ENCODE data around the gene KEL. TPM values are rescaled to one million over a fixed set of nuclear protein-coding genes. Genes with fewer than 3 reads are reported as not detected.

The KEL gene
- total RNA-seq, 3 donors from 2014 or later, result 0.16 to 4.3 (median 2.2) TPM

DNA sequence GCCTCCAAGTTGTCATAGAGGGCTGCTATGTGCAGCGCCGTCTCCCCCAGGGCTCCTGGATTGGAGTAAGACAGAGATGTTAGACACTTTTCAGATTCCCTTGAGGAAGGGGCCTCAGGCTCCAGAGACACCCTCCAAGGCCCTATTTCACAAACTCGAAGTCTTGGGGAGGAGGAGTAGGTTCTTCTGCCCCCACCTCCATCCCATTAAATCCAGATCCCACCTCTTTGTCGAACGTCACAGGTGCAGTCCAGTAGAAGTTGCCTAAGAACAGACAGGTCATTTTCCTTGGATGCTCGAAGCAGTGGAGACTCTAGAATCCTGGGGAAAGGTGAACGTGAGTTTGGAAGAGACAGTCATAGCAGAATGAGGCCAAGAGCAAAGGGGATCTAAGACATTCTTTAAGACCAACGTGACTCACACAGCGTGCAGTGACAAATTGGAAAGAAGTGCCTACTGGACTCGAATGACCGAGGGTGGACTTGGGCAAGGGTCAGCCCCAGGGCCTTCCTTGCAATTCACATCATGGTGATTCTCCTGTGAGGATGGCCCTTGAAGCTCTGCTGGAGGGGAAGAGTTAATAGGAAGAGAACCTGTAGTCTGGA is 31.9 kb downstream of the KEL start:
- Histone ChIP-seq H3K27me3 (no peaks in the 10 kb centered on the region), H3K4me1 (no peaks in the 10 kb centered on the region), H3K27ac (no peak overlapping the region), H3K9me3 (no peaks in the 10 kb centered on the region), H3K4me3 (no peak overlapping the region), H3K36me3 (no peaks in the 10 kb centered on the region)
- intact Hi-C loops (cut with DNase I; ENCODE audit: low total_unique reads), result no loop called here
- DNase-seq (ENCODE audit: low spot score in 2 of 2), result no peak
- TF ChIP-seq, protein P1, sequence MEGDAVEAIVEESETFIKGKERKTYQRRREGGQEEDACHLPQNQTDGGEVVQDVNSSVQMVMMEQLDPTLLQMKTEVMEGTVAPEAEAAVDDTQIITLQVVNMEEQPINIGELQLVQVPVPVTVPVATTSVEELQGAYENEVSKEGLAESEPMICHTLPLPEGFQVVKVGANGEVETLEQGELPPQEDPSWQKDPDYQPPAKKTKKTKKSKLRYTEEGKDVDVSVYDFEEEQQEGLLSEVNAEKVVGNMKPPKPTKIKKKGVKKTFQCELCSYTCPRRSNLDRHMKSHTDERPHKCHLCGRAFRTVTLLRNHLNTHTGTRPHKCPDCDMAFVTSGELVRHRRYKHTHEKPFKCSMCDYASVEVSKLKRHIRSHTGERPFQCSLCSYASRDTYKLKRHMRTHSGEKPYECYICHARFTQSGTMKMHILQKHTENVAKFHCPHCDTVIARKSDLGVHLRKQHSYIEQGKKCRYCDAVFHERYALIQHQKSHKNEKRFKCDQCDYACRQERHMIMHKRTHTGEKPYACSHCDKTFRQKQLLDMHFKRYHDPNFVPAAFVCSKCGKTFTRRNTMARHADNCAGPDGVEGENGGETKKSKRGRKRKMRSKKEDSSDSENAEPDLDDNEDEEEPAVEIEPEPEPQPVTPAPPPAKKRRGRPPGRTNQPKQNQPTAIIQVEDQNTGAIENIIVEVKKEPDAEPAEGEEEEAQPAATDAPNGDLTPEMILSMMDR (IDR thresholded peaks at IDR 0.05), result no peak
- TF ChIP-seq POLR2A (IDR thresholded peaks at IDR 0.05) (no peak), POLR2AphosphoS5 (IDR thresholded peaks at IDR 0.05) (no peak)

DNA sequence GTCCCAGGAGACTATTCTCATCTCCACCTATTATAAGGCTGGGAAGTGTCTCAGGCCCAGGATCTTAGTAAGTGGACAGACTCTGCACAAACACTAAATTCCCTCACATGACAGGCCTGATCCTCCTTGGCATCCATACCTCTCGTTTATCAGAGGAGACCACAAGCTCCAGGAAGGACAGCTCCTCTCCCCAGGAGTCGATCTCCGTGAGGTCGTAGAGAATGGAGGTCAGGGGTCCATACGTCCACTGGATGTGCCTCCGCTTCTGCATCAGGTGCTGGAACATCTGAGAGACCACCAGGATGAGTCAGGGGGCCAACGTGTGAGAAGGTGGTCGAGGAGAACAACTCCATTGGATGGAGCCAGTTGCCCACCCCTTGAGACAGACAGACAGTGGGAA is 34.2 kb downstream of the KEL start:
- Histone ChIP-seq H3K9me3 (no peaks in the 10 kb centered on the region), H3K27ac (no peak overlapping the region), H3K27me3 (no peaks in the 10 kb centered on the region), H3K4me3 (no peak overlapping the region), H3K36me3 (no peaks in the 10 kb centered on the region), H3K4me1 (no peaks in the 10 kb centered on the region)
- DNase-seq (ENCODE audit: low spot score in 2 of 2), result no peak
- intact Hi-C loops (cut with DNase I; ENCODE audit: low total_unique reads), result no loop called here
- no peak for TF ChIP-seq POLR2AphosphoS5 (IDR thresholded peaks at IDR 0.05)
- no peak for TF ChIP-seq POLR2A (IDR thresholded peaks at IDR 0.05)
- TF ChIP-seq, protein P1 (IDR thresholded peaks at IDR 0.05), result no peak

DNA sequence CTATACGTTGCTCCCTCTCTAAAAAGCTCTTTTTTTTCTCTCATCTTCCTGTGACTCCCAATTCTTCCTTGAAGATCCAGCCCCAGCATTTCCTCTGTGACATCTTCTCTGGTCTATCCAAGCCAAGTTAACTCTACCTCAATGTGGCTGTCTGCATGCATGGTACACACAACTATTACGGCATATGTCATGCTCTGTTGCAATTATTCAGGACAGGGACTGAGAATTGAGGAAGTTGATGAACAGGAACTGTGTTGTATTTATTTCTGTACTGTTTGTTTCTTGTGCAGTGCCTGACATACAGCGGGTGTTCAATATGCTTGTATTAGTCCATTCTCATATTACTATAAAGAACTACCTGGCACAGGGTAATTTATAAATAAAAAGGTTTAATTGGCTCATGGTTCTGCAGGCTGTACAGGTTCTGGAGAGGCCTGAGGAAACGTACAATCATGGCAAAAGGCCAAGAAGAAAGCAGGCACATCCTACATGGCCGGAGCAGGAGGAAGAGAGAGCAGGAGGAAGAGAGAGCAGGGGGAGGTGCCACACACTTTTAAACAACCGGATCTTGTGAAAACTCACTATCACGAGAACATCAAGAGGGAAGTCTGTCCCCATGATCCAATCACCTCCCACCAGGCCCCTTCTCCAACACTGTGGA is 34.9 kb downstream of the KEL start:
- Histone ChIP-seq H3K27me3 (no peaks in the 10 kb centered on the region), H3K36me3 (no peaks in the 10 kb centered on the region), H3K27ac (no peak overlapping the region), H3K9me3 (no peaks in the 10 kb centered on the region), H3K4me3 (no peak overlapping the region), H3K4me1 (no peaks in the 10 kb centered on the region)
- TF ChIP-seq, protein P1 (IDR thresholded peaks at IDR 0.05), result no peak
- no peak for TF ChIP-seq POLR2A (IDR thresholded peaks at IDR 0.05)
- TF ChIP-seq POLR2AphosphoS5 (IDR thresholded peaks at IDR 0.05), result no peak
- no peak for DNase-seq (ENCODE audit: low spot score in 2 of 2)
- intact Hi-C loops (cut with DNase I; ENCODE audit: low total_unique reads), result no loop called here

DNA sequence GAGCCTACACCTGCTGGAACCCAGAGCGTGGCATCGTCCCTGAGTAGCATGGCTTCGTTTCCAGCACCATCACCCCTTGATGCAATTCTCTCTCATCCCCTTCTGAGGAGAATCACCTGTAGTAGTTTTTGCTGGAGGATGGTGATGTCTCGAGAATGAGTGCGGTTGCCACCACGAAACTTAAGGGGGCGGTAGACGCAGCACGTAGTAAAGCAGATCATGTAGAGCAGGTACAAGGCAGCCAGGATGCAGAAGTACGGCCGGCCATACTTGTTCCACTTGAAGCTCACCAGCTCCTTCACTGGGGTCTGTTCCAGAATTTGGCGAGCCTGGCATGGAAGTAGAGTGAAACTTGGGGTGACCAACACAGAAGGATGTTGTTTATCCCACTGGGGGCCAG is 36.8 kb downstream of the KEL start:
- H3K36me3 ChIP-seq, result no peaks in the 10 kb centered on the region
- no peak overlapping the region for H3K4me3 ChIP-seq
- H3K4me1 ChIP-seq, result no peaks in the 10 kb centered on the region
- no peak for TF ChIP-seq POLR2A (IDR thresholded peaks at IDR 0.05)
- TF ChIP-seq, protein P1 (IDR thresholded peaks at IDR 0.05), result no peak
- no peaks in the 10 kb centered on the region for H3K27me3 ChIP-seq
- H3K9me3 ChIP-seq, result no peaks in the 10 kb centered on the region
- no peak for DNase-seq (ENCODE audit: low spot score in 2 of 2)
- no peak overlapping the region for H3K27ac ChIP-seq
- intact Hi-C loops (cut with DNase I; ENCODE audit: low total_unique reads), result no loop called here

DNA sequence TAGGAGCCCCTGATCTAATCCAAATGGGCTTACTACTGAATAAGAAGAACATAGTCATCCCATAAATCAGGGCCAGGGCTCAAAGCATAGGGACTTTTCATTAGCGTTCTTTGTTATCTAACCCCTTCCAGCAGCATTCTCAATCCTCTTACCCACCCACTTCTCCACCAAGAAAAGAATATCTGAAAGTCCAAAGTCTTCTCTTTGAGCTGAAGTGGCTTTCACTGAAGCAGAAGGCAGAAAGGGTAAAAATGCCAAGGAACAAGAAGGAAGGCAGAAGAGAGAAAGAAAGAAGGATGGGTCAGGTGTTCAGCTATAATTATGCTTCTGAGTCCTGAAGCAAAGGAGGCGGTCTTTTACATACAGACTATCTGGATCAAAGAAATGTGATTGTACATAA is 38.8 kb downstream of the KEL start:
- DNase-seq (ENCODE audit: low spot score in 2 of 2), result no peak

More for the DNA sequence above, 38.8 kb downstream of the KEL start:
- Histone ChIP-seq H3K9me3 (no peaks in the 10 kb centered on the region), H3K27me3 (no peaks in the 10 kb centered on the region), H3K4me1 (no peaks in the 10 kb centered on the region), H3K27ac (no peak overlapping the region), H3K36me3 (no peaks in the 10 kb centered on the region), H3K4me3 (no peak overlapping the region)
- intact Hi-C loops (cut with DNase I; ENCODE audit: low total_unique reads), result no loop called here
- no peak for TF ChIP-seq POLR2AphosphoS5 (IDR thresholded peaks at IDR 0.05)
- TF ChIP-seq, protein P1 (IDR thresholded peaks at IDR 0.05), result no peak
- TF ChIP-seq POLR2A (IDR thresholded peaks at IDR 0.05), result no peak
